Endothelial cell (in vitro differentiated cells): Measurements from ENCODE around the gene RDH16. TPM values are rescaled to one million over a fixed set of nuclear protein-coding genes. Genes with fewer than 3 reads are reported as not detected.

ENCODE experiments used
- DNase-seq: peaks from one replicate; pipeline ENCODE4 v3.0.0; 2021; ENCODE audit warnings: low spot score
- H3K27ac Mint-ChIP-seq: one replicate; pipeline ENCODE4 v1.8.0; 2021; ENCODE audit warnings: mixed read lengths, inconsistent platforms; ENCODE audit not compliant: unreplicated experiment
- H3K27me3 Mint-ChIP-seq: one replicate; pipeline ENCODE4 v1.8.0; 2021; ENCODE audit warnings: mild to moderate bottlenecking, moderate library complexity, mixed read lengths, inconsistent platforms; ENCODE audit not compliant: unreplicated experiment
- H3K36me3 Mint-ChIP-seq: one replicate; pipeline ENCODE4 v1.8.0; 2021; ENCODE audit warnings: mild to moderate bottlenecking, low read depth, mixed read lengths, inconsistent platforms; ENCODE audit not compliant: unreplicated experiment
- H3K4me1 Mint-ChIP-seq: one replicate; pipeline ENCODE4 v1.8.0; 2021; ENCODE audit warnings: mild to moderate bottlenecking, mixed read lengths, inconsistent platforms; ENCODE audit not compliant: unreplicated experiment
- H3K4me3 Mint-ChIP-seq: one replicate; pipeline ENCODE4 v1.8.0; 2021; ENCODE audit warnings: mild to moderate bottlenecking, mixed read lengths, inconsistent platforms; ENCODE audit not compliant: unreplicated experiment
- H3K9me3 Mint-ChIP-seq: one replicate; pipeline ENCODE4 v1.8.0; 2021; ENCODE audit warnings: mixed read lengths, inconsistent platforms; ENCODE audit not compliant: unreplicated experiment
- CTCF ChIP-seq: fragments of 200-600 bp; sonication (generic); IDR thresholded peaks from one replicate; pipeline ENCODE4 v1.5.0; 2021; ENCODE audit warnings: antibody characterized with exemption; ENCODE audit not compliant: unreplicated experiment
- total RNA-seq: library from RNA; stranded (reverse); fragmentation: NEBNext Ultra II Directional; extraction: Animal tissue kit (Norgen Biotek cat#: 25700); gene quantifications from one replicate; pipeline ENCODE4 v1.2.1, GENCODE V29; 2021; ENCODE audit not compliant: unreplicated experiment

RDH16 gene
- total RNA-seq, 1 donor from 2014 or later: 0.82 TPM

GRCh38 chr12:56998316-56998715, 40.9 kb upstream of the RDH16 start:
- Mint-ChIP-seq H3K4me3 (no peak overlapping the region), H3K4me1 (peaks cover 68% of the 10 kb centered on the region), H3K27ac (no peak overlapping the region), H3K36me3 (peaks cover 19% of the 10 kb centered on the region), H3K9me3 (no peaks in the 10 kb centered on the region), H3K27me3 (peaks cover 5% of the 10 kb centered on the region)
- DNase-seq: no peak
- TF ChIP-seq CTCF: no peak

GRCh38 chr12:56996793-56997545, 39.6 kb upstream of the RDH16 start:
- H3K27ac Mint-ChIP-seq: peak overlapping the region; percentile 62
- TF ChIP-seq CTCF: no peak
- H3K4me3 Mint-ChIP-seq: peak overlapping the region; percentile 54
- DNase-seq: no peak
- peaks cover 77% of the 10 kb centered on the region for H3K4me1 Mint-ChIP-seq
- H3K9me3 Mint-ChIP-seq: no peaks in the 10 kb centered on the region
- H3K36me3 Mint-ChIP-seq: peaks cover 11% of the 10 kb centered on the region
- H3K27me3 Mint-ChIP-seq: peaks cover 5% of the 10 kb centered on the region

- Mint-ChIP-seq H3K27ac (peak overlapping the region; percentile 62), H3K36me3 (peaks cover 11% of the 10 kb centered on the region), H3K9me3 (no peaks in the 10 kb centered on the region), H3K27me3 (peaks cover 6% of the 10 kb centered on the region), H3K4me1 (peaks cover 78% of the 10 kb centered on the region), H3K4me3 (peak overlapping the region; percentile 56)
- no peak for TF ChIP-seq CTCF
- no peak for DNase-seq
Observed at GRCh38 chr12:56995930-56996496, 38.6 kb upstream of the RDH16 start.

- peak overlapping the region; percentile 56 for H3K4me3 Mint-ChIP-seq
- peaks cover 11% of the 10 kb centered on the region for H3K36me3 Mint-ChIP-seq
- no peak for DNase-seq
- no peak for TF ChIP-seq CTCF
- H3K27ac Mint-ChIP-seq: no peak overlapping the region
- peaks cover 77% of the 10 kb centered on the region for H3K4me1 Mint-ChIP-seq
- H3K27me3 Mint-ChIP-seq: peaks cover 6% of the 10 kb centered on the region
- H3K9me3 Mint-ChIP-seq: no peaks in the 10 kb centered on the region
Observed at GRCh38 chr12:56995201-56995929, 38.0 kb upstream of the RDH16 start.
